GM12891 (cell line): ENCODE data around the gene PHF20.
"Not testable (repeated sequence)": the region's sequence is repeated elsewhere in the genome, so short reads cannot be mapped to it uniquely, and the experiment has no call there.

ENCODE experiments used
- PAX5 ChIP-seq: IDR thresholded peaks from 2 replicates; pipeline ENCODE4 v1.6.1; 2011; ENCODE audit warnings: low read length, moderate library complexity, mild to moderate bottlenecking; ENCODE audit not compliant: insufficient read depth, severe bottlenecking
- POLR2A ChIP-seq: IDR thresholded peaks from 2 replicates; pipeline ENCODE4 v1.6.1; 2011; ENCODE audit warnings: low read depth, low read length, control low read depth
- POLR2AphosphoS5 ChIP-seq: IDR thresholded peaks from 2 replicates; pipeline ENCODE4 v1.6.1; 2011; ENCODE audit warnings: low read depth, low read length, control low read depth
- POU2F2 ChIP-seq: IDR thresholded peaks from 2 replicates; pipeline ENCODE4 v1.6.1; 2011; ENCODE audit warnings: low read depth, mild to moderate bottlenecking, control low read depth, low read length, moderate library complexity
- SPI1 ChIP-seq: IDR thresholded peaks from 2 replicates; pipeline ENCODE4 v1.6.1; 2011; ENCODE audit warnings: low read depth, low read length, control low read depth
- TAF1 ChIP-seq: IDR thresholded peaks from 2 replicates; pipeline ENCODE4 v1.6.1; 2011; ENCODE audit warnings: low read depth, low read length, control low read depth

DNA sequence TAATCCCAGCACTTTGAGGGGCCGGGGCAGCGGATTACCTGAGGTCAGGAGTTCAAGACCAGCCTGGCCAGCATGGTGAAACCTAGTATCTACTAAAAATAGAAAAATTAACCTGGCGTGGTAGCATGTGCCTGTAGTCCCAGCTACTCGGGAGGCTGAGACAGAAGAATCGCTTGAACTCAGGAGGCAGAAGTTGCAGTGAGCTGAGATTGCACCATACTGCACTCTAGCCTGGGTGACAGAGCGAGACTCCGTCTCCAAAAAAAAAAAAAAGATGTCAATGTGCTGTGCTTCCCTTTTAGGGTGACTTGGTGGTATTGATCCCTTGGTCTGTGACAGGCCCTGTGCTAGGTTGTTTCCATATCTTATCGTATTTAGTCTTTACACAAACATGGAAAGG, 79.8 kb downstream of the PHF20 start:
- not testable (repeated sequence) for TF ChIP-seq POLR2A, POLR2AphosphoS5, TAF1, PAX5, POU2F2, SPI1
